Measurements from ENCODE around the gene PAK2. TPM values are rescaled to one million over a fixed set of nuclear protein-coding genes. Genes with fewer than 3 reads are reported as not detected.
"Not testable (repeated sequence)": the region's sequence is repeated elsewhere in the genome, so short reads cannot be mapped to it uniquely, and the experiment has no call there.

The PAK2 gene
- total RNA-seq, 2 experiments from 2014 or later, result 57.6 to 82.2 TPM

- Mint-ChIP-seq H3K9me3 (ENCODE audit: low read depth) (no peaks in the 10 kb centered on the region), H3K4me3 (no peak overlapping the region), H3K27ac (no peak overlapping the region), H3K4me1 (no peaks in the 10 kb centered on the region), H3K36me3 (ENCODE audit: low read depth) (peaks cover 41% of the 10 kb centered on the region), H3K27me3 (no peaks in the 10 kb centered on the region)
- ATAC-seq, result no peak
- POLR2A ChIA-PET, result no interaction called here
- CTCF ChIA-PET, result no interaction called here
- DNase-seq, result no peak
- intact Hi-C loops (cut with DNase I, micrococcal nuclease), result no loop called here
These were observed 82.2 kb downstream of the PAK2 start for GRCh38 chr3:196821806-196822355.

DNA sequence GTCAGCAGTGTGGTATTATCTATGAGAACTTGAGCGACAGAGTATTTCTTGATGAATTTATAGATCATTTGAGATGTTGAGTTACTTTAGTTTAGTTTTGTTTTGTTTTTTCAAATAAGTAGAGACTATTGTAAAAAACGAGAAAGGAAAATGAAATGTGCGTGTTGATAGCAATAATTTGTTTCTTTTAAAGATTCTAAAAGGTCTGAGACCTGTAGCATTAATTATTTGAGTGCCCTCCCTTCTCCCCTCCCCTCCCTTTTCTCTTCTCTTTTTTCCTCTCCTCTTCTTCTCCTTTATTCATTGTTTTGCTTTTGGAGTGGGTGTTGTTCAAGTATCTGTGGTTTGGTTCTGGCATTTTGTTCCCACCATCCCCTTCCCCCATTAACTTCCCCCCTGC lies 90.0 kb downstream of the PAK2 start:
- ATAC-seq; POLR2A ChIA-PET; H3K27me3 Mint-ChIP-seq; H3K4me3 Mint-ChIP-seq; H3K9me3 Mint-ChIP-seq (ENCODE audit: low read depth); DNase-seq; H3K4me1 Mint-ChIP-seq: not testable (repeated sequence)
- CTCF ChIA-PET, result interaction anchor here (1.2 to 1.7 kb wide), 2 partner anchors 8 to 33 kb away, joined by 3 to 4 read pairs; no protein-coding TSS in a partner anchor
- intact Hi-C loops (cut with DNase I, micrococcal nuclease), result loop anchor here in 1 of 2 experiments (10.0 kb wide), 1 partner anchor 225 kb away; no protein-coding TSS in a partner anchor
- H3K27ac Mint-ChIP-seq, result peak overlapping the region; percentile 63
- H3K36me3 Mint-ChIP-seq (ENCODE audit: low read depth), result peaks cover 17% of the 10 kb centered on the region

DNA sequence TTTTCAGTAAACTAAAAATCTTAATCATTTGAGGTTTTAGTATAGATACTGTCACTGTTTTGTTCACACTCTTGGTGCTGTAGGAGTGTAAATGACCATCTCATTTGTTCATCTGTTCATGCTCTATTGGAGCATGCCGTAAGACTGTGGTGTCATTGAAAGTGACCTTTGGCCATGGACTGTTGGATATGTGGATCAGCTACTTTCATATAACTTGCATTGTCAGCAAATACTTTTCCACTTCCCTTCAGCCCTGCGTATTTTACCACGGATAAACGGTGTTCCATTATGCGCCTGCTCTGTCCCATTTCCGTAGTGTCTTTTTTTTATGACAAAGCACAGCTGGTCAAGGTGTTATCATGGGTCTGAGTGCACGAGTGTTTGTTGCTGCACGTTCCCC lies 95.4 kb downstream of the PAK2 start:
- POLR2A ChIA-PET, result interaction anchor here (1.5 kb wide), 1 partner anchor 107 kb away, joined by 3 read pairs; the partner anchor contains the start of gene NCBP2

GRCh38 chr3:196836626-196837025 lies 97.0 kb downstream of the PAK2 start:
- POLR2A ChIA-PET, result interaction anchor here (1.5 kb wide), 1 partner anchor 106 kb away, joined by 3 read pairs; the partner anchor contains the start of gene NCBP2
- H3K36me3 Mint-ChIP-seq (ENCODE audit: low read depth); ATAC-seq; DNase-seq; H3K9me3 Mint-ChIP-seq (ENCODE audit: low read depth); H3K27ac Mint-ChIP-seq; H3K4me3 Mint-ChIP-seq; H3K27me3 Mint-ChIP-seq; H3K4me1 Mint-ChIP-seq: not testable (repeated sequence)
- CTCF ChIA-PET, result interaction anchor here (0.8 to 2.2 kb wide), 4 partner anchors 10 to 129 kb away, joined by 4 to 17 read pairs (median 4); partner anchors contain the start of gene NCBP2
- intact Hi-C loops (cut with DNase I, micrococcal nuclease), result loop anchor here (5.0 to 10.0 kb wide), 2 partner anchors 232 to 351 kb away; no protein-coding TSS in a partner anchor

More for the DNA sequence above, 95.4 kb downstream of the PAK2 start:
- H3K36me3 Mint-ChIP-seq (ENCODE audit: low read depth), result peaks cover 3% of the 10 kb centered on the region
- H3K27me3 Mint-ChIP-seq, result no peaks in the 10 kb centered on the region
- H3K9me3 Mint-ChIP-seq (ENCODE audit: low read depth), result no peaks in the 10 kb centered on the region
- CTCF ChIA-PET, result interaction anchor here (0.6 to 1.7 kb wide), 8 partner anchors 19 to 1660 kb away, joined by 3 to 5 read pairs (median 3); no protein-coding TSS in a partner anchor
- no peak overlapping the region for H3K4me3 Mint-ChIP-seq
- intact Hi-C loops (cut with DNase I, micrococcal nuclease), result loop anchor here (5.0 to 10.0 kb wide), 2 partner anchors 230 to 352 kb away; no protein-coding TSS in a partner anchor
- DNase-seq (no peak), ATAC-seq (no peak)
- no peak overlapping the region for H3K27ac Mint-ChIP-seq
- H3K4me1 Mint-ChIP-seq, result no peaks in the 10 kb centered on the region

- peak; percentile 87 for DNase-seq
- H3K27me3 Mint-ChIP-seq, result no peaks in the 10 kb centered on the region
- no peak overlapping the region for H3K4me3 Mint-ChIP-seq
- ChIA-PET POLR2A (no interaction called here), CTCF (interaction anchor here (0.6 to 2.2 kb wide), 24 partner anchors 9 to 337 kb away, joined by 3 to 17 read pairs (median 4); partner anchors contain the start of genes MELTF and NCBP2)
- intact Hi-C loops (cut with DNase I, micrococcal nuclease), result loop anchor here (1.0 to 10.0 kb wide), 3 partner anchors 132 to 349 kb away; no protein-coding TSS in a partner anchor
- H3K4me1 Mint-ChIP-seq, result no peaks in the 10 kb centered on the region
- H3K36me3 Mint-ChIP-seq (ENCODE audit: low read depth), result no peaks in the 10 kb centered on the region
- H3K9me3 Mint-ChIP-seq (ENCODE audit: low read depth), result no peaks in the 10 kb centered on the region
- peak; percentile 94 for ATAC-seq
- no peak overlapping the region for H3K27ac Mint-ChIP-seq
These were observed 98.3 kb downstream of the PAK2 start for GRCh38 chr3:196837819-196838420.

GRCh38 chr3:196839351-196839750 lies 99.7 kb downstream of the PAK2 start:
- CTCF ChIA-PET, result interaction anchor here (0.6 kb wide), 1 partner anchor 229 kb away, joined by 3 read pairs; no protein-coding TSS in a partner anchor
- H3K27ac Mint-ChIP-seq; H3K4me1 Mint-ChIP-seq; ATAC-seq; H3K36me3 Mint-ChIP-seq (ENCODE audit: low read depth); H3K4me3 Mint-ChIP-seq; H3K27me3 Mint-ChIP-seq; DNase-seq; H3K9me3 Mint-ChIP-seq (ENCODE audit: low read depth); POLR2A ChIA-PET: not testable (repeated sequence)
- intact Hi-C loops (cut with DNase I, micrococcal nuclease), result loop anchor here (5.0 to 10.0 kb wide), 2 partner anchors 235 to 348 kb away; no protein-coding TSS in a partner anchor

GRCh38 chr3:196842567-196843434 lies 103.1 kb downstream of the PAK2 start:
- H3K27me3 Mint-ChIP-seq, result peaks cover 2% of the 10 kb centered on the region
- ATAC-seq, result no peak
- ChIA-PET CTCF (no interaction called here), POLR2A (interaction anchor here (0.6 kb wide), 2 partner anchors 109 to 449 kb away, joined by 3 to 4 read pairs; no protein-coding TSS in a partner anchor)
- H3K27ac Mint-ChIP-seq, result no peak overlapping the region
- H3K36me3 Mint-ChIP-seq (ENCODE audit: low read depth), result no peaks in the 10 kb centered on the region
- DNase-seq, result peak; percentile 10
- H3K9me3 Mint-ChIP-seq (ENCODE audit: low read depth), result no peaks in the 10 kb centered on the region
- intact Hi-C loops (cut with DNase I, micrococcal nuclease), result no loop called here
- H3K4me1 Mint-ChIP-seq, result peaks cover 2% of the 10 kb centered on the region
- no peak overlapping the region for H3K4me3 Mint-ChIP-seq

GRCh38 chr3:196843435-196844110 lies 103.9 kb downstream of the PAK2 start:
- DNase-seq (no peak), ATAC-seq (no peak)
- CTCF ChIA-PET, result no interaction called here
- POLR2A ChIA-PET, result interaction anchor here (0.6 kb wide), 2 partner anchors 25 to 108 kb away, joined by 3 read pairs; no protein-coding TSS in a partner anchor
- Mint-ChIP-seq H3K9me3 (ENCODE audit: low read depth) (no peaks in the 10 kb centered on the region), H3K36me3 (ENCODE audit: low read depth) (no peaks in the 10 kb centered on the region), H3K4me1 (peaks cover 2% of the 10 kb centered on the region), H3K27me3 (peaks cover 2% of the 10 kb centered on the region), H3K4me3 (no peak overlapping the region), H3K27ac (no peak overlapping the region)
- intact Hi-C loops (cut with DNase I, micrococcal nuclease), result no loop called here

GRCh38 chr3:196844235-196845219 lies 104.9 kb downstream of the PAK2 start:
- DNase-seq; H3K4me1 Mint-ChIP-seq; H3K4me3 Mint-ChIP-seq; POLR2A ChIA-PET; intact Hi-C loops (cut with DNase I, micrococcal nuclease); H3K27me3 Mint-ChIP-seq; H3K27ac Mint-ChIP-seq; H3K36me3 Mint-ChIP-seq (ENCODE audit: low read depth); ATAC-seq; H3K9me3 Mint-ChIP-seq (ENCODE audit: low read depth): not testable (repeated sequence)
- CTCF ChIA-PET, result interaction anchor here (0.6 to 0.7 kb wide), 2 partner anchors 15 to 56 kb away, joined by 3 read pairs; no protein-coding TSS in a partner anchor

DNA sequence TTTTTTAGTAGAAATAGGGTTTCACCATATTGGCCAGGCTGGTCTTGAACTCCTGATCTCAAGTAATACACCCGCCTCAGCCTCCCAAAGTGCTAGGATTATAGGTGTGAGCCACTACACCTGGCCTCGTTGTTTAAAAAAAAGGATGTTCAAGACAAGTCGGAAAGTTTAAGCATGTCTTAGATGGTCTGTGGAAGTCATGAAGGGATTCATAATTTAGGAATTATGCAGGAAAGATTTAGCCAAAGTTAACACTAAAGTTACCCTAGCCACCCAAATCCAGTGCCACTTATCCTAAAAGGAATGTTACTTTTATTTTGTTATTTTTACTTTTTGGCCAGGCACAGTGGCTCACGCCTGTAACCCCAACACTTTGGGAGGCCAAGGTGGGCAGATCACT lies 108.7 kb downstream of the PAK2 start:
- H3K4me1 Mint-ChIP-seq; POLR2A ChIA-PET; H3K36me3 Mint-ChIP-seq (ENCODE audit: low read depth); H3K27me3 Mint-ChIP-seq; DNase-seq; intact Hi-C loops (cut with DNase I, micrococcal nuclease); H3K27ac Mint-ChIP-seq; H3K9me3 Mint-ChIP-seq (ENCODE audit: low read depth); ATAC-seq; H3K4me3 Mint-ChIP-seq: not testable (repeated sequence)
- CTCF ChIA-PET, result interaction anchor here (0.7 kb wide), 1 partner anchor 46 kb away, joined by 4 read pairs; no protein-coding TSS in a partner anchor
